Suppressor macrophage (primary cell): ENCODE measurements around the gene TRPV5.

ENCODE experiments used
- DNase-seq, 4 experiments: peaks; one replicate each; pipeline ENCODE4 v3.0.0-alpha.2; 2020 to 2022

The TRPV5 gene

GRCh38 chr7:142908921-142909890 is 24.3 kb downstream of the TRPV5 start:
- peak; percentile 62 to 85 (median 74) for DNase-seq

GRCh38 chr7:142908290-142908689 is 25.3 kb downstream of the TRPV5 start:
- no peak for DNase-seq

DNA sequence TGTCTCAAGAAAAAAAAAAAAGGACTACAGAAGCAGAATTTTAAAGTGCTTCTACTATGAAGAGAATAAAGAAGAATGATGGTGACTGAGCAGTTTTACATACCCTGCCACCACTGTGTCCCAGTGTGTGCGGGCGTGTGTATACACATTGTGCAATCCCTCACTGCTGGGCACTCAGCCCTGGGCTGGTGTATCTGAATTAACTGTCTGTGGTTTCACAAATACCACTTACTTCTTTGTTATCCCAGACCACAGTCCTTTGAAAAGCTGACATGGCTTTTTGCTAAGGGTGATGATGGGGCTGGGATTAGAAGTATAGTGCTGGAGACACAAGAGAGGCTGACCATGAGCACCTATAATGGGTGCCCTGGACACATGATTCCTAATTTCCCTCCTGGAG is 26.9 kb downstream of the TRPV5 start:
- DNase-seq = no peak

GRCh38 chr7:142905759-142906158 is 27.8 kb downstream of the TRPV5 start:
- DNase-seq = no peak

DNA sequence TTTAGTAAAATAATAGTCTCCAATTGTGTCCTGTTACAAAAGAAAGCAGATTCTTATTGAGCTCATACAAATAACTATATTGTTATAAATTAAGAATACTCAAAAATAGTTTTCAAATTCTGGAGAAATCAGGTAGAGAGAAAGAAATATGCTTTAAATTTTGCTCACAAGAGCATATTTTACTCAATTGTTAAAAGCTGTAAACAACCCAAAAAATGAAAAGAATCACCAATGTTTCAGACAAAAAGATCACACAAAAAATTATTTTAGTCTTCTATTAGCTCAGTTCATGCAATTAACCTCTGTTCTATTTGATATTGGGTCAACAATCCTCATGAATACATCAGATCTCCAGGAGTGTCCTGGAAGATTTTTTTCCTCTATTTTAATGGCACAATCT is 29.4 kb downstream of the TRPV5 start:
- DNase-seq = no peak

DNA sequence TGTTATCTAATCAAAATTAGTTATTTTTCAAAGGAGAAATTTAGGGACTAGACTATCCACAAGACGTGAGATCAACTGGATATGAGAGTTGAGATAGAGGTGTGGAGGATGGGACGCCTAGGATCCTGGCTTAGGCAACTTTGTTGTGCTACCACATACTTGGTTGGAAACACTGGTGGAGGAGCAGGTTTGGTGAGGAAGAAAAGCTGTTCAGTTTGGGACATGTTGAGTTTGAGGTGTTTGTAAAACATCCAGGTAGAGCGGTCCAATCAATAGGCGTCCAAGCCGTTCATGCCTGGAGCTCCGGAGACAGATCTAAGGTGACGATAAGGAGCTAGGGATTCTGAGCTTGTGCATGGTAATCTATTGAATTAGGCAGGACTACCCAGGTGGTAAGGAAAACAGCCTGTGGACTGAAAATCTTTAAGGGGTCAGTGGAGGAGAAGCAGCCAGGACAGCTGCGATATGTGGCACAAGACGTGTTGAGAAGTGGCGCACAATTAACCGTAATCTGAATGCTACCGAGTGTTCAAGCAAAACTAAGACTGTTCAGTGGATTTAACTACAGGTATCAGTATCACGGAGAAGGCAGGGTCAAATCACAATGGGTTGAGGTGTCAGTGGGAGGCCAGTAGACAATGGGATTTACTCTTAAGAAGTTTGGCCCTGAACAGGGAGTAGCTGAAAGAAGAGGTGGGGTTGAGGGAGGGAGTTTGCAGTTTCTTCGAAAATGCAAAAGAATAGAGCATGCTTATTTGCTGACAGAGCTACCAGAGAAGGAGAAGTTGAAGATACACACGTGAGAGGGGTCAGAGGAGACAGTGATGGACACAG is 31.9 kb downstream of the TRPV5 start:
- DNase-seq = no peak

GRCh38 chr7:142899661-142900060 is 33.9 kb downstream of the TRPV5 start:
- DNase-seq = no peak

DNA sequence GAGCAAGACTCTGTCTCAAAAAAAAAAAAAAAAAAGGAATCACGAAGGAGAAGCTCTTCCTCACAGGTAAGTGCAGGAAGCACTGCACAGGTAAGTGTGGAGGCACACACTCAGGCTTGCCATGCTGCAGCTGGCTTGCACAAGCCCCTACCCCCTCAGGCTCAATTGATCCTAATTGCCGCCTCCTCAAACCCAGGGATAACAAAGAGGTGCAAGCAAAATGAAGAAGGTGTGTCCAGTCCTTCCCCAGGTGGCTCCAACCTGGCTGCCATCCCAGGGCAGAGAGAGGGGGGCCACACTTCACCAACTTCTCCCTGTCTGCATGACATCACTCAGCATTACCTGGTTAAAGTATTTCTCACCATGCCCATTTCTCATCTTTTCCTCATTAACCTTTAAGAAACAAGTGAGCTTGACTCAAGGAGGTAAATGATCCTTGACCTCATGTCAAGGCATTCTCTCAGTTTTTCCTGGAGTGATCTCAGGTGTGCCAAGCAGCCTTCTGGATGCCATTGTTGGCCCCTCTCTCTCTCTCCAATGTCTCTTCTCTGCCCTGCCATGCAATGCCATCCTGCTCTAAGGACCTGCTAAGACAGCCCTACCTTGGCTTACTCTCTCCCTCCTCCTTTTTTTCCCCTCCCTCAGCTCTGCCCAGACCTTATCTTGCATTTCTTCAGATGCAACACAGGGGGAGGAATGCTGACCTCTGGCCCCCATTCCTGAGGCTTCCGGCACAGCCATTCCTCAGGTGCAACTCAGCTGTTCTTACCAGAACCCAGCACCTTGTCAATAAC is 35.0 kb downstream of the TRPV5 start:
- DNase-seq = no peak

GRCh38 chr7:142897691-142898090 is 35.9 kb downstream of the TRPV5 start:
- DNase-seq = no peak

DNA sequence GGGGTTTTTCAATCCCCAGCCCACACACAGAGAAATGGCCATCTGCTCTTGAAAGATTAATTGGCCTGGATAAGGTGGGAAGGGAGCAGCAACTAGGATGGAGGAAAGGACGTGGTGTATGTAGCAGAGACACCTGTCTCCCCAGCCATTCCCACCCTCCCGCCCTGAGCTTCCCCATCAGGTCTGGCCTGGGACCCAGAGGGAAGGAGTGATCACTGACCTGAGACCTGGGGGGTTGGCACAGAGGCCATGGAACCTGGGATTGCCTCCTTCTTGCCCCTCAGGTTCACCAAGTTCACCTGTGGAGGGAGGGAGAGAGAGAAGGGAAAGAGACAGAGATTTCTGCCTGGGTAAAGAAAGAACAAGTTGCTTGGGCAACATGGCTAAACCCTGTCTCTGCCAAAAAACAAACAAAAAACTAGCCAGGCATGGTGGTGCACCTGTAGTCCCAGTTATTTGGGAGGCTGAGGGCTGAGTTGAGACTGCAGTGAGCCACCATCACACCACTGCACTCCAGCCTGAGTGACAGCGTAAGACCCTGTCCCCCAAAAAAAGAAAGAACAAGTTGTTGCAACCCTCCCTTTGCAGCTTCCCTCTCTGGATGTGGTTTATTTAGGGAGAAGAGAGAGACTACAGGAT is 36.7 kb downstream of the TRPV5 start:
- DNase-seq = no peak

DNA sequence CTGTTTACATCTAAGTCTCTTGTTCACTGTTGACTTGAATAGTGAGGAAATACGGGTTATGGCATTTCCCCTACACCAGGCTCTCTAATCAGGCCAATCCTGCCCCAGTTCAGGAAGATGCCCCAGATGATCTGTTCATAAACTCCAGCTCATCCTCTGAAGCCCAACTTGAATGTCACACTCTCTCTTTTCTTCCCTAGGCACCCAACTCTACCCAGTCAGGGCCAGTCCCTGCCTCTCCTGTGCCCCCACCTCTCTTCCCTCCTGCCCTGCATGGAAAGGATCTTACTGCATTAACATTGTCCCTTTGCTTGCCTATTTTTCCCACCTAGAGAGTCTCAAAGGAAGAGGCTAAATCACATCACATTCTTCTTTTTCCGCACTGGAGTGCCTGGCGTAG is 37.4 kb downstream of the TRPV5 start:
- no peak for DNase-seq

DNA sequence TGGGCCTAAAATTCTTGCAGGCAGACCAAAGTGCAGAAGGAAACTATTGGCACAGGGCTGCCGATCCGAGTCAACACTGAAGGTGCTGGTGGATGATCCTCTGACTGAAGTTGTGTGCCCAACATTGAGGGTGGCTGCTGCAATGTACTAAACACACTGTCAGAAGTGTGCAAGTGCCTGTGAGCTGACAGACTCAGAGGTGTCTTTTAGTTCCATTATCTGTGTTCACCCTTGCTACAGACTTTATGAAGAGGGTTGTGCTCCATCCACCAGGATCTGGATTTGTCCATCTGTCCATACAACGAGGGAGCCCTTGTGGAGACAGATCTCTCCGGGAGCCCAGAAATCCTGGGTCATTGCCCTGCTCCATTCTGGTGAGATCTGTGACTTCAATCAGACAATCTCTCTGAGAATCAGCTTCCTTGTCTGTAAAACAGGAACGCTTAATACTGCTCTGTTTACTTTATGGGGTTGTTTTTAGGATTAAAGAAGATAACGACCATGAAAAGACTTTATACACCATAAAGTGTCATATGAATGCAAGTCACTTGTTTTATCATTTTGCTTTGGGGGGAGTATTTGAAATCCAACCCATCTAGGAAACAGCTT is 38.5 kb downstream of the TRPV5 start:
- no peak for DNase-seq

- DNase-seq = peak in 2 of 4 experiments; percentile 7 to 18
These were observed 39.2 kb downstream of the TRPV5 start for GRCh38 chr7:142894112-142894984.

DNA sequence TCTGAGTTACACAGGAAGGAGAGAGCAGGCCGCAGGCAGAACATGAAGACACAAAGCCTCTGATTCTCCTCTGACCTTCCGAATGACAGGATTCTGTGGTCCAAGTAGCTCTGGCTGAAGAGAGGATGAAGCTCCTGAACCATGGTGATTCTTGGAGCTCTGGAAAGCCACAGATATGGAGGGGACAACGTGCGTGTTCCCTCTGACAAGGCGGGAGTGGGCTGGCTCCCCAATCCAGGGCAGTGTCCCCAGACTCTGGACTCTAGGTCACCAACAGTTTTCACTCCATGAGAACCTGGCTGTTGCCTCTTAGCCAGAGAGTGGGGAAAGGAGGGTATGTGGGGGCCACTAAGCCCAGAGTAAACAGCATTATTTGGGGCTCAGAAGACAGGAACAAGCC is 40.6 kb downstream of the TRPV5 start:
- no peak for DNase-seq

DNA sequence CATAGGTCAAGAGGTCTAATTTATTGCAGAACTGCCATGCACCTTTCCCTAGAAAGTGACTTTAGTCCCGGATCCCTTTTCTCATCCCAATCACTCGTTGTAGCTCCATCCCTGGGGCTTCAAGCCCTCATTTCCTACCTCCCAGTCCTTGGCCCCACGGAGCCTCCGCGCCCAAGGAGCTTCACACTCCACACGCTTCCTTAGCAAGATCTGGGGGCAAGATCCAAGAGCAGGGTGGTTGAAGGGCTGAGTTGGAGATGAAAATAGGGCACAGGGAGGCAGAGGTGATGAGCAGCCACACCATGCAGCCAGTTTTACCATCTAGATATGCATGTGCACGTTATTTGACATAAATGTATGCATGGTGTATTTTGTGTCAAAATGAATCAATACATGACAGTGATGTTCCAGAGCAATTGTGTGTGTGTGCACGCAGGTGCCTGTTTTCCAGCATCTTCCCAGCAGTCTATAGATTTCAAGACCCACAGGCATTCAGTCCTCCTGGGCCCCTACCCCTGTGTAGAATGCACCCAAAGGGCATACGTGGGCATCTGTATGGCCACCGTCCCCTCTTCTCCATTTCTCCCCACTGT is 42.0 kb downstream of the TRPV5 start:
- DNase-seq = no peak

- DNase-seq = no peak
These were observed 42.6 kb downstream of the TRPV5 start for GRCh38 chr7:142890874-142891485.

DNA sequence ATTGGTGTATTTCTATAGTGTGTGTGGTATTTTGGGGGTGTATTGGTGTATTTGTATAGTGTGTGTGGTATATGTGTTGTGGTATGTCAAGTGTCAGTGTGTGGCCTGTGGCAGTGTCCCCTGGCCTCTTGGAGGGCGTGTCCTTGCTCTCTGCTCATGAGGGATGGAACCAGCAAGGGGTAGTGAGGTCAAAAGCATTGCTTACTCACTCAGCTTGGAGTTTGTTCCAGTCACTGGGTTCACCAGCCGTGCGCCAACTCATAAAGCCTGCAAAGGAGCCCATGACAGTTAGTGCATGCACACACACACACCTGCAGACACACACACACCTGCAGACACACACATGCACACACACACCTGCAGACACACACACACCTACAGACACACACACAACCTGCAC is 43.7 kb downstream of the TRPV5 start:
- DNase-seq = no peak

- no peak for DNase-seq
These were observed 46.1 kb downstream of the TRPV5 start for GRCh38 chr7:142887282-142888015.

- DNase-seq = no peak
These were observed 46.7 kb downstream of the TRPV5 start for GRCh38 chr7:142886866-142887265.
